HepG2 (cell line): ENCODE data around the gene HLA-DOA. TPM values are rescaled to one million over a fixed set of nuclear protein-coding genes. Genes with fewer than 3 reads are reported as not detected.

Source experiments
- ATAC-seq: fragments of 200-7000 bp; cut with Tn5 transposase; 3 replicates; pipeline ENCODE4 v1.9.1; 2020; ENCODE audit warnings: mild to moderate bottlenecking, moderate library complexity
- BruUV-seq: library from RNA; stranded (reverse); fragments of 400-500 nt; replicated peaks from 2 replicates; lab custom pipeline; 2021; lab: Mats Ljungman, UMichigan
- CTCF ChIA-PET: fragments of 300-600 bp; formaldehyde crosslinking; extraction: SDS; loops from one replicate; lab custom pipeline; 2021; ENCODE audit warnings: low total read pairs, inconsistent platforms, low intra/inter-chr PET ratio; lab: Yijun Ruan, JAX
- POLR2A ChIA-PET: fragments of 350-600 bp; sonication (Branson Sonifier 250); formaldehyde crosslinking; loops from one replicate; lab custom pipeline; 2020; ENCODE audit warnings: antibody characterized with exemption, inconsistent platforms; lab: Yijun Ruan, JAX
- DNase-seq: peaks from one replicate; pipeline ENCODE4 v3.0.0-alpha.2; 2015; ENCODE audit warnings: low spot score
- FAIRE-seq: peaks from 3 replicates; lab custom pipeline; 2011; peaks lifted over from hg19 to GRCh38; lab: Jason Lieb, UNC
- H2AFZ ChIP-seq: one replicate; pipeline ENCODE4 v1.6.1; 2011; ENCODE audit warnings: low read length, inconsistent platforms
- H3K27ac ChIP-seq: fragments of 300-600 bp; 3 replicates; pipeline ENCODE4 v1.8.0; 2011; ENCODE audit warnings: mixed run types, mild to moderate bottlenecking, mixed read lengths, low read length, inconsistent platforms; ENCODE audit not compliant: insufficient read depth; ENCODE audit errors: extremely low read length
- H3K27me3 ChIP-seq, 2 experiments: fragments of 200-600 bp in 1 of 2; 2 replicates in 1 of 2; 3 replicates in 1 of 2; pipeline versions ENCODE4 v1.6.0 to v1.8.0; 2011; ENCODE audit warnings: low read length in 2 of 2, mild to moderate bottlenecking in 2 of 2, moderate library complexity in 2 of 2, inconsistent platforms in 1 of 2; ENCODE audit not compliant: insufficient read depth in 2 of 2, control insufficient read depth in 1 of 2
- H3K36me3 ChIP-seq, 2 experiments: fragments of 200-600 bp in 1 of 2; replicated peaks in 1 of 2; 2 replicates in 1 of 2; 3 replicates in 1 of 2; pipeline versions ENCODE4 v1.5.1 to v1.8.0; 2011; ENCODE audit warnings: low read length in 2 of 2, inconsistent platforms in 1 of 2; ENCODE audit not compliant: insufficient read depth in 2 of 2, control insufficient read depth in 1 of 2
- H3K4me1 ChIP-seq: 2 replicates; pipeline ENCODE4 v1.5.1; 2012; ENCODE audit warnings: low read length, inconsistent platforms; ENCODE audit not compliant: insufficient read depth
- H3K4me2 ChIP-seq: 2 replicates; pipeline ENCODE4 v1.6.0; 2011; ENCODE audit warnings: low read depth, low read length, inconsistent platforms
- H3K4me3 ChIP-seq, 3 experiments: fragments of 200-600 bp in 1 of 3; sonication (generic), shearing (Covaris generic) in 1 of 3; replicated peaks in 1 of 3; 2 replicates each; pipeline ENCODE4 v1.5.1; 2011 to 2016; ENCODE audit warnings: low read length in 3 of 3, inconsistent platforms in 2 of 3, low read depth in 2 of 3, mild to moderate bottlenecking in 2 of 3, control low read depth in 1 of 3, mixed read lengths in 1 of 3; ENCODE audit not compliant: insufficient read depth in 1 of 3
- H3K79me2 ChIP-seq: one replicate; pipeline ENCODE4 v1.6.1; 2011; ENCODE audit warnings: low read length, inconsistent platforms; ENCODE audit not compliant: insufficient read depth
- H3K9ac ChIP-seq: 2 replicates; pipeline ENCODE4 v1.6.0; 2011; ENCODE audit warnings: mild to moderate bottlenecking, low read depth, low read length, inconsistent platforms; ENCODE audit not compliant: insufficient read depth
- H3K9me3 ChIP-seq: 2 replicates; pipeline ENCODE4 v1.5.1; 2012; ENCODE audit warnings: mild to moderate bottlenecking, low read length
- H4K20me1 ChIP-seq: 2 replicates; pipeline ENCODE4 v1.6.0; 2011; ENCODE audit warnings: inconsistent platforms, mild to moderate bottlenecking, low read length, moderate library complexity; ENCODE audit not compliant: insufficient read depth
- JUND ChIP-seq: sonication (generic); formaldehyde crosslinking; IDR thresholded peaks from 2 replicates; pipeline ENCODE4 v1.8.0; 2022; ENCODE audit warnings: mild to moderate bottlenecking, missing genetic modification reagents
- KDM2A ChIP-seq: sonication (generic); formaldehyde crosslinking; IDR thresholded peaks from 2 replicates; pipeline ENCODE4 v1.4.0; 2020; ENCODE audit warnings: low read depth, missing genetic modification reagents, borderline replicate concordance
- KDM6A ChIP-seq: IDR thresholded peaks from 2 replicates; pipeline ENCODE4 v1.6.1; 2016; ENCODE audit warnings: low read depth
- NR2F6 ChIP-seq, 2 experiments: IDR thresholded peaks; 2 replicates each; pipeline ENCODE4 v1.6.1; 2016; ENCODE audit warnings: antibody characterized with exemption in 1 of 2, mild to moderate bottlenecking in 1 of 2
- SETDB1 ChIP-seq: sonication (generic); formaldehyde crosslinking; IDR thresholded peaks from 2 replicates; pipeline ENCODE4 v1.5.1; 2020; ENCODE audit warnings: missing genetic modification reagents, mild to moderate bottlenecking, borderline replicate concordance
- SIN3B ChIP-seq: fragments of 150-350 bp; IDR thresholded peaks from 2 replicates; pipeline ENCODE4 v1.6.1; 2014; ENCODE audit warnings: low read length
- SRF ChIP-seq: IDR thresholded peaks from 2 replicates; pipeline ENCODE4 v1.6.1; 2011; ENCODE audit warnings: mild to moderate bottlenecking, low read depth, low read length, moderate library complexity
- THAP11 ChIP-seq: IDR thresholded peaks from 2 replicates; pipeline ENCODE4 v1.6.1; 2016; ENCODE audit warnings: missing biosample characterization, missing genetic modification reagents
- XRCC5 ChIP-seq: fragments of 200-400 bp; formaldehyde crosslinking; optimal IDR thresholded peaks from 2 replicates; pipeline ENCODE3; 2017; ENCODE audit warnings: mild to moderate bottlenecking, low read length
- ZFP90 ChIP-seq: sonication (generic); formaldehyde crosslinking; IDR thresholded peaks from 2 replicates; pipeline ENCODE4 v1.8.0; 2022; ENCODE audit warnings: missing genetic modification reagents, mild to moderate bottlenecking, inconsistent platforms, borderline replicate concordance
- ZNF652 ChIP-seq: IDR thresholded peaks from 2 replicates; pipeline ENCODE4 v1.6.1; 2016; ENCODE audit warnings: low read depth, borderline replicate concordance
- ZNF883 ChIP-seq: sonication (generic); formaldehyde crosslinking; IDR thresholded peaks from 2 replicates; pipeline ENCODE4 v1.5.1; 2020; ENCODE audit warnings: mild to moderate bottlenecking, missing genetic modification reagents; ENCODE audit errors: not compliant biosample characterization
- WGBS: methylation state at CpG from one replicate; pipeline ENCODE4 v1.1.6; 2017; ENCODE audit warnings: low lambda C conversion rate; 5-methylcytosine and 5-hydroxymethylcytosine counted together
- in situ Hi-C: cut with HindIII; loops from 2 replicates; pipeline ENCODE4 v1.10.0; 2017; ENCODE audit warnings: low pct_unique_long_range_greater_than_20kb; ENCODE audit not compliant: extremely low pct_ligation_motif_present
- intact Hi-C: fragments of 100-400 bp; cut with micrococcal nuclease; formaldehyde crosslinking; loops from one replicate; pipeline ENCODE4 v1.10.0; 2022; ENCODE audit not compliant: unreplicated experiment
- polyA plus RNA-seq, 8 experiments: library from polyadenylated mRNA; depleted of rRNA in 3 of 8; stranded (reverse) in 7 of 8; unstranded in 1 of 8; fragments of >200 nt; fragmentation: Illumina TruSeq in 4 of 8; extraction: Trizol in 4 of 8; gene quantifications; 2 replicates each; pipeline versions ENCODE4 v1.2.1 to v1.2.3, GENCODE V29; 2011 to 2016; ENCODE audit warnings: low read depth in 4 of 8, missing spikeins in 1 of 8, mixed read lengths in 1 of 8; ENCODE audit not compliant: insufficient read depth in 1 of 8
- total RNA-seq, 5 experiments: library from RNA; depleted of rRNA; stranded (reverse); fragments of >200 nt; fragmentation: Illumina TruSeq; extraction: Trizol; gene quantifications; 2 replicates each; pipeline ENCODE4 v1.2.3, GENCODE V29; 2016; ENCODE audit warnings: low read depth in 1 of 5
- TF ChIP-seq, protein P1 (sequence below): sonication (generic); formaldehyde crosslinking; IDR thresholded peaks from 2 replicates; pipeline ENCODE4 v1.8.1; 2022; ENCODE audit warnings: mild to moderate bottlenecking, missing genetic modification reagents
- TF ChIP-seq, protein P2 (sequence below): sonication (generic); formaldehyde crosslinking; IDR thresholded peaks from 2 replicates; pipeline ENCODE4 v1.8.0; 2022; ENCODE audit warnings: missing genetic modification reagents, mild to moderate bottlenecking, inconsistent platforms, borderline replicate concordance
- TF ChIP-seq, protein P3 (sequence below): sonication (generic); formaldehyde crosslinking; IDR thresholded peaks from 2 replicates; pipeline ENCODE4 v1.9.0; 2022; ENCODE audit warnings: low read depth, missing genetic modification reagents
- TF ChIP-seq, protein P4 (sequence below): sonication (generic); formaldehyde crosslinking; IDR thresholded peaks from 2 replicates; pipeline ENCODE4 v1.9.0; 2021; ENCODE audit warnings: missing genetic modification reagents, mild to moderate bottlenecking, borderline replicate concordance
- TF ChIP-seq, protein P5 (sequence below): IDR thresholded peaks from 2 replicates; pipeline ENCODE4 v1.6.1; 2016; ENCODE audit warnings: low read depth, borderline replicate concordance

Gene HLA-DOA
- total and polyA plus RNA-seq, 2 of the 13 experiments (the other 11 are each of a cell fraction or from before 2014, with no cell fraction given), result 0.03 to 0.09 TPM

DNA sequence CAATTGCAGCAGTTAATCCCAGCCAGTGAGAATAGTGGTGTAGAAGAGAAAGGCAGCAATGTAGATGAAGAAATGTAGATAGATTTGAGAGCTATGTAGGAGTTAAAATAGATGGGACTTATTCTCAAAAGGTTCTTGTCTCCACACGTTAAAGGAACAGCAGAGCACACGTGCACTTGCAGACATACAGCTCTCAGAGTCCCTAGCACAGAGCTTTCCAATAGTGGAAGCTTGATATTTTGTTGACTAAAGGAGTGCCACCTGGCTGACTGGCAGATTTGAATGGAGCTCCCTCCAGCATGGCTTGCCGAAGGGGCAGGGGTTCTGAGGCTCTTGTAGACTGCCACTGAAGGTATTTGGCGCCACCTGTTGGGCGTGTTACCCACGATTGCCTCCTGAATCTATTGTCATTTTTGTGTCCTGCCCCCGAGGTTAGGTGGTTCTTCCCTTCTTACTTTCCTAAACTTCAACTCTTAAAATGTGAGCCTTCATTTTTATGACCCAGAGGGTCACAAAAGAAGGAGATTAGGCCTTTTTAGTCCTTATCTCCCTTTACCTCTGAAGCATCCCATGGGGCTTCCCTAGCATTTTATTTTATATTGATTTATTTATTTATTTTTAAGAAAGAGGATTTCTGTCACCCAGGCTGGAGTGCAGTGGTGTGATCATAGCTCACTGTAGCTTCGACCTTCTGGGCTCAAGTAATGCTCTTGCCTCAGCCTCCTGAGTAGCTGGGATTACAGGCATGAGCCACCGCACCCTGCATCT is 24.6 kb downstream of the HLA-DOA start:
- Histone ChIP-seq H4K20me1 (peaks cover 29% of the 10 kb centered on the region), H3K36me3 (peaks cover 11 to 13% of the 10 kb centered on the region in 2 experiments), H3K4me3 (no peak overlapping the region), H3K27me3 (peaks cover 0 to 6% of the 10 kb centered on the region in 2 experiments; a peak in 2 of 5 replicates), H3K79me2 (no peaks in the 10 kb centered on the region), H3K9ac (no peak overlapping the region), H2AFZ (no peak overlapping the region), H3K9me3 (no peaks in the 10 kb centered on the region), H3K4me1 (no peaks in the 10 kb centered on the region), H3K4me2 (no peak overlapping the region), H3K27ac (no peak overlapping the region)
- POLR2A ChIA-PET, result interaction anchor here (1.1 to 10.2 kb wide), 4 partner anchors 13 to 90 kb away, joined by 3 to 305 read pairs (median 16); partner anchors contain the start of gene BRD2
- in situ Hi-C loops, result loop anchor here (5.0 kb wide), 1 partner anchor 48 kb away; no protein-coding TSS in a partner anchor
- intact Hi-C loops, result loop anchor here (1.0 kb wide), 2 partner anchors 52 to 100 kb away; no protein-coding TSS in a partner anchor
- FAIRE-seq, result peak; percentile 94
- WGBS, result 13% methylated on average over 9 of the region's 9 CpGs
- CTCF ChIA-PET, result interaction anchor here (0.7 to 7.2 kb wide), 6 partner anchors 32 to 102 kb away, joined by 3 to 103 read pairs (median 8); partner anchors contain the start of gene HLA-DMA
- peak; percentile 84 for DNase-seq
- peak; percentile 73 for ATAC-seq
- no TSS peak for BruUV-seq
- TF ChIP-seq ZFP90 (no peak), KDM2A (peak; percentile 30; the same call in 1 of the 2 replicates), XRCC5 (peak; percentile 43), KDM6A (no peak), SETDB1 (no peak), JUND (CRISPR knock-in tag) (no peak), NR2F6 (IDR thresholded peaks at IDR 0.05) (no peak), NR2F6 (CRISPR knock-in tag; IDR thresholded peaks at IDR 0.05) (no peak), THAP11 (CRISPR knock-in tag) (no peak), SRF (no peak), SIN3B (no peak), ZNF883 (CRISPR knock-in tag) (no peak), ZNF652 (CRISPR knock-in tag) (no peak)
- TF ChIP-seq, protein P1, sequence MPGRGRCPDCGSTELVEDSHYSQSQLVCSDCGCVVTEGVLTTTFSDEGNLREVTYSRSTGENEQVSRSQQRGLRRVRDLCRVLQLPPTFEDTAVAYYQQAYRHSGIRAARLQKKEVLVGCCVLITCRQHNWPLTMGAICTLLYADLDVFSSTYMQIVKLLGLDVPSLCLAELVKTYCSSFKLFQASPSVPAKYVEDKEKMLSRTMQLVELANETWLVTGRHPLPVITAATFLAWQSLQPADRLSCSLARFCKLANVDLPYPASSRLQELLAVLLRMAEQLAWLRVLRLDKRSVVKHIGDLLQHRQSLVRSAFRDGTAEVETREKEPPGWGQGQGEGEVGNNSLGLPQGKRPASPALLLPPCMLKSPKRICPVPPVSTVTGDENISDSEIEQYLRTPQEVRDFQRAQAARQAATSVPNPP (CRISPR knock-in tag), result no peak
- TF ChIP-seq, protein P2, sequence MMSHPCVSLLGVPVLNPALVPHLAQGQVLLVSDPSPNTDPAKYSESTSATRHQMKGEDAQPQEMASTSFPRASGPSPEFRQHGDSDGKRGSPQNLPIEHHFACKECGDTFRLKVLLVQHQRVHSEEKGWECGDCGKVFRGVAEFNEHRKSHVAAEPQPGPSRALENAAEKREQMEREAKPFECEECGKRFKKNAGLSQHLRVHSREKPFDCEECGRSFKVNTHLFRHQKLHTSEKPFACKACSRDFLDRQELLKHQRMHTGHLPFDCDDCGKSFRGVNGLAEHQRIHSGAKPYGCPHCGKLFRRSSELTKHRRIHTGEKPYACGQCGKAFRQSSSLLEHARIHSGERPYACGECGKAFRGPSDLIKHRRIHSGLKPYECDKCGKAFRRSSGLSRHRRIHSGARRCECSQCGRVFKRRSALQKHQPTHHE (CRISPR knock-in tag), result no peak
- TF ChIP-seq, protein P3, sequence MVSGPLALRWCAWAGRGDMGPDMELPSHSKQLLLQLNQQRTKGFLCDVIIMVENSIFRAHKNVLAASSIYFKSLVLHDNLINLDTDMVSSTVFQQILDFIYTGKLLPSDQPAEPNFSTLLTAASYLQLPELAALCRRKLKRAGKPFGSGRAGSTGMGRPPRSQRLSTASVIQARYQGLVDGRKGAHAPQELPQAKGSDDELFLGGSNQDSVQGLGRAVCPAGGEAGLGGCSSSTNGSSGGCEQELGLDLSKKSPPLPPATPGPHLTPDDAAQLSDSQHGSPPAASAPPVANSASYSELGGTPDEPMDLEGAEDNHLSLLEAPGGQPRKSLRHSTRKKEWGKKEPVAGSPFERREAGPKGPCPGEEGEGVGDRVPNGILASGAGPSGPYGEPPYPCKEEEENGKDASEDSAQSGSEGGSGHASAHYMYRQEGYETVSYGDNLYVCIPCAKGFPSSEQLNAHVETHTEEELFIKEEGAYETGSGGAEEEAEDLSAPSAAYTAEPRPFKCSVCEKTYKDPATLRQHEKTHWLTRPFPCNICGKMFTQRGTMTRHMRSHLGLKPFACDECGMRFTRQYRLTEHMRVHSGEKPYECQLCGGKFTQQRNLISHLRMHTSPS (CRISPR knock-in tag), result peak; percentile 36; the same call in 1 of the 2 replicates
- TF ChIP-seq, protein P4, sequence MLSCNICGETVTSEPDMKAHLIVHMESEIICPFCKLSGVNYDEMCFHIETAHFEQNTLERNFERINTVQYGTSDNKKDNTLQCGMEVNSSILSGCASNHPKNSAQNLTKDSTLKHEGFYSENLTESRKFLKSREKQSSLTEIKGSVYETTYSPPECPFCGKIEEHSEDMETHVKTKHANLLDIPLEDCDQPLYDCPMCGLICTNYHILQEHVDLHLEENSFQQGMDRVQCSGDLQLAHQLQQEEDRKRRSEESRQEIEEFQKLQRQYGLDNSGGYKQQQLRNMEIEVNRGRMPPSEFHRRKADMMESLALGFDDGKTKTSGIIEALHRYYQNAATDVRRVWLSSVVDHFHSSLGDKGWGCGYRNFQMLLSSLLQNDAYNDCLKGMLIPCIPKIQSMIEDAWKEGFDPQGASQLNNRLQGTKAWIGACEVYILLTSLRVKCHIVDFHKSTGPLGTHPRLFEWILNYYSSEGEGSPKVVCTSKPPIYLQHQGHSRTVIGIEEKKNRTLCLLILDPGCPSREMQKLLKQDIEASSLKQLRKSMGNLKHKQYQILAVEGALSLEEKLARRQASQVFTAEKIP (CRISPR knock-in tag), result no peak
- TF ChIP-seq, protein P5, sequence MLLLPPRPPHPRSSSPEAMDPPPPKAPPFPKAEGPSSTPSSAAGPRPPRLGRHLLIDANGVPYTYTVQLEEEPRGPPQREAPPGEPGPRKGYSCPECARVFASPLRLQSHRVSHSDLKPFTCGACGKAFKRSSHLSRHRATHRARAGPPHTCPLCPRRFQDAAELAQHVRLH (CRISPR knock-in tag), result no peak
